Mesenchymal stem cell (in vitro differentiated cells and primary cell): ENCODE results near the gene TBC1D12. TPM values are rescaled to one million over a fixed set of nuclear protein-coding genes. Genes with fewer than 3 reads are reported as not detected.
A peak's percentile ranks its signal among the peaks of the same experiment; 100 is the strongest.

Experiments used
- DNase-seq: peaks from one replicate; pipeline ENCODE4 v3.0.0-alpha.2; 2013
- H2AFZ ChIP-seq: one replicate; pipeline ENCODE4 v1.6.1; 2013; ENCODE audit warnings: low read depth, mild to moderate bottlenecking, control low read depth, inconsistent platforms, low read length, moderate library complexity
- H2AK5ac ChIP-seq: 2 replicates; pipeline ENCODE4 v1.6.1; 2013; ENCODE audit warnings: low read length, moderate library complexity, mild to moderate bottlenecking, inconsistent platforms; ENCODE audit not compliant: severe bottlenecking
- H2BK120ac ChIP-seq: one replicate; pipeline ENCODE4 v1.6.1; 2013; ENCODE audit warnings: low read depth, mild to moderate bottlenecking, inconsistent platforms, low read length, moderate library complexity
- H2BK12ac ChIP-seq, 2 experiments: one replicate each; pipeline ENCODE4 v1.6.1; 2013; ENCODE audit warnings: inconsistent platforms in 2 of 2, low read length in 2 of 2, mild to moderate bottlenecking in 2 of 2, moderate library complexity in 2 of 2, control low read depth in 1 of 2
- H2BK15ac ChIP-seq: one replicate; pipeline ENCODE4 v1.6.1; 2013; ENCODE audit warnings: mild to moderate bottlenecking, low read depth, inconsistent platforms; ENCODE audit not compliant: poor library complexity, severe bottlenecking
- H2BK5ac ChIP-seq: 2 replicates; pipeline ENCODE4 v1.6.1; 2013; ENCODE audit warnings: low read depth, mild to moderate bottlenecking, low read length, control low read depth, inconsistent platforms; ENCODE audit not compliant: poor library complexity, severe bottlenecking
- H3K14ac ChIP-seq, 2 experiments: one replicate each; pipeline ENCODE4 v1.6.1; 2013; ENCODE audit warnings: inconsistent platforms in 2 of 2, low read length in 2 of 2, control low read depth in 1 of 2, mild to moderate bottlenecking in 1 of 2, moderate library complexity in 1 of 2
- H3K18ac ChIP-seq, 2 experiments: one replicate each; pipeline ENCODE4 v1.6.1; 2013; ENCODE audit warnings: inconsistent platforms in 2 of 2, low read length in 2 of 2, control low read depth in 1 of 2, low read depth in 1 of 2, mild to moderate bottlenecking in 1 of 2
- H3K23ac ChIP-seq, 2 experiments: one replicate each; pipeline ENCODE4 v1.6.1; 2013; ENCODE audit warnings: inconsistent platforms in 2 of 2, low read length in 2 of 2, mild to moderate bottlenecking in 2 of 2, moderate library complexity in 2 of 2, control low read depth in 1 of 2
- H3K27ac ChIP-seq: 2 replicates; pipeline ENCODE4 v1.5.1; 2013; ENCODE audit warnings: mild to moderate bottlenecking, moderate library complexity, low read length, control low read depth, inconsistent platforms; ENCODE audit not compliant: poor library complexity, severe bottlenecking
- H3K27me3 ChIP-seq, 2 experiments: 2 replicates each; pipeline versions ENCODE4 v1.6.1 to v1.7.0; 2013; ENCODE audit warnings: low read length in 2 of 2, mild to moderate bottlenecking in 2 of 2, moderate library complexity in 2 of 2, control low read depth in 1 of 2, inconsistent platforms in 1 of 2; ENCODE audit not compliant: control insufficient read depth in 1 of 2, insufficient read depth in 1 of 2
- H3K36me3 ChIP-seq, 2 experiments: 2 replicates each; pipeline versions ENCODE4 v1.6.1 to v1.7.0; 2013; ENCODE audit warnings: low read length in 2 of 2, control low read depth in 1 of 2, inconsistent platforms in 1 of 2, low read depth in 1 of 2, mild to moderate bottlenecking in 1 of 2; ENCODE audit not compliant: insufficient read depth in 2 of 2, control insufficient read depth in 1 of 2
- H3K4ac ChIP-seq, 2 experiments: one replicate each; pipeline ENCODE4 v1.6.1; 2013; ENCODE audit warnings: inconsistent platforms in 2 of 2, low read length in 2 of 2, mild to moderate bottlenecking in 2 of 2, moderate library complexity in 2 of 2, control low read depth in 1 of 2, low read depth in 1 of 2
- H3K4me1 ChIP-seq: 2 replicates; pipeline ENCODE4 v1.6.1; 2013; ENCODE audit warnings: low read depth, low read length, control low read depth; ENCODE audit not compliant: control insufficient read depth, insufficient read depth
- H3K4me2 ChIP-seq: 2 replicates; pipeline ENCODE4 v1.6.1; 2013; ENCODE audit warnings: low read length, mild to moderate bottlenecking, inconsistent platforms; ENCODE audit not compliant: poor library complexity, severe bottlenecking
- H3K4me3 ChIP-seq, 2 experiments: 2 replicates each; pipeline versions ENCODE4 v1.5.1 to v1.7.0; 2013; ENCODE audit warnings: low read length in 2 of 2, mild to moderate bottlenecking in 2 of 2, control low read depth in 1 of 2, low read depth in 1 of 2; ENCODE audit not compliant: insufficient read depth in 1 of 2
- H3K79me1 ChIP-seq: replicated peaks from 2 replicates; pipeline ENCODE4 v1.6.1; 2013; ENCODE audit warnings: mild to moderate bottlenecking, control low read depth, low read length, inconsistent platforms; ENCODE audit not compliant: poor library complexity, severe bottlenecking
- H3K9ac ChIP-seq: 2 replicates; pipeline ENCODE4 v1.7.0; 2013; ENCODE audit warnings: mild to moderate bottlenecking, low read length, moderate library complexity
- H3K9me3 ChIP-seq: 2 replicates; pipeline ENCODE4 v1.7.0; 2013; ENCODE audit warnings: mild to moderate bottlenecking, low read length; ENCODE audit not compliant: control insufficient read depth
- H4K8ac ChIP-seq: one replicate; pipeline ENCODE4 v1.6.1; 2013; ENCODE audit warnings: inconsistent platforms, mild to moderate bottlenecking, low read length, moderate library complexity
- H4K91ac ChIP-seq: one replicate; pipeline ENCODE4 v1.6.1; 2013; ENCODE audit warnings: mild to moderate bottlenecking, low read length, inconsistent platforms
- WGBS: methylation state at CpG from one replicate; pipeline ENCODE4 v1.1.7; 2013; ENCODE audit warnings: mixed read lengths; 5-methylcytosine and 5-hydroxymethylcytosine counted together
- polyA plus RNA-seq, 2 experiments: library from polyadenylated mRNA; stranded (reverse); fragments of 200-250 nt; gene quantifications; one replicate each; pipeline ENCODE4 v1.2.3, GENCODE V29; 2013

Gene TBC1D12
- 5.7 TPM for polyA plus RNA-seq (2013, experiment 1 of 2)
- 6.5 TPM for polyA plus RNA-seq (2013, experiment 2 of 2)

- H3K4me2 ChIP-seq: peak within 1 kb of the TSS; percentile 86
- peak within 1 kb of the TSS; percentile 84 for H2BK5ac ChIP-seq
- H3K27me3 ChIP-seq: no peaks in the 10 kb centered on the region
- H3K4me3 ChIP-seq: peak within 1 kb of the TSS; percentile 94 to 95
- DNase-seq: peak; percentile 96
- peak within 1 kb of the TSS; percentile 93 for H3K27ac ChIP-seq
- H3K4ac ChIP-seq: peak within 1 kb of the TSS; percentile 9 to 67
- no peaks in the 10 kb centered on the region for H3K36me3 ChIP-seq
- peak within 1 kb of the TSS; percentile 83 to 90 for H3K23ac ChIP-seq
- H4K8ac ChIP-seq: peak within 1 kb of the TSS; percentile 93
- no peak within 1 kb of the TSS for H2AK5ac ChIP-seq
- 0% methylated on average over 39 of the region's 56 CpGs for WGBS
- H2BK15ac ChIP-seq: peak within 1 kb of the TSS; percentile 97
- H2AFZ ChIP-seq: peak within 1 kb of the TSS; percentile 94
- H3K9me3 ChIP-seq: no peaks in the 10 kb centered on the region
- H4K91ac ChIP-seq: peak within 1 kb of the TSS; percentile 82
- peak within 1 kb of the TSS; percentile 87 for H3K9ac ChIP-seq
- peak within 1 kb of the TSS; percentile 2 to 35 for H3K14ac ChIP-seq
- peaks cover 2% of the 10 kb centered on the region for H3K4me1 ChIP-seq
- peak within 1 kb of the TSS; percentile 44 to 89 for H3K18ac ChIP-seq
- H2BK120ac ChIP-seq: peak within 1 kb of the TSS; percentile 19
- peak within 1 kb of the TSS in 1 of 2 experiments; percentile 49 for H2BK12ac ChIP-seq
- H3K79me1 ChIP-seq: no peaks in the 10 kb centered on the region
These were observed at the start of gene TBC1D12 for GRCh38 chr10:94402204-94402842. Gene TBC1D12, plus strand, starts transcription at chr10:94402541. Its CDS starts 73 bp downstream, at chr10:94402614.

GRCh38 chr10:94353336-94353735 is 49.0 kb upstream of the TBC1D12 start:
- Histone ChIP-seq H2AK5ac (no peak overlapping the region), H2BK15ac (no peak overlapping the region), H3K23ac (no peak overlapping the region), H3K18ac (no peak overlapping the region), H2BK5ac (no peak overlapping the region), H3K9me3 (no peaks in the 10 kb centered on the region), H3K14ac (no peak overlapping the region), H3K27me3 (no peaks in the 10 kb centered on the region), H3K9ac (no peak overlapping the region), H4K91ac (no peak overlapping the region), H3K4me1 (no peaks in the 10 kb centered on the region), H3K4ac (no peak overlapping the region), H3K79me1 (peaks cover 12% of the 10 kb centered on the region), H4K8ac (no peak overlapping the region), H2BK12ac (no peak overlapping the region), H3K27ac (no peak overlapping the region), H3K36me3 (peaks cover 12 to 85% of the 10 kb centered on the region in 2 experiments), H3K4me2 (no peak overlapping the region), H2AFZ (no peak overlapping the region), H2BK120ac (no peak overlapping the region), H3K4me3 (no peak overlapping the region)
- DNase-seq: no peak
- WGBS: 96% methylated on average over 3 of the region's 3 CpGs

DNA sequence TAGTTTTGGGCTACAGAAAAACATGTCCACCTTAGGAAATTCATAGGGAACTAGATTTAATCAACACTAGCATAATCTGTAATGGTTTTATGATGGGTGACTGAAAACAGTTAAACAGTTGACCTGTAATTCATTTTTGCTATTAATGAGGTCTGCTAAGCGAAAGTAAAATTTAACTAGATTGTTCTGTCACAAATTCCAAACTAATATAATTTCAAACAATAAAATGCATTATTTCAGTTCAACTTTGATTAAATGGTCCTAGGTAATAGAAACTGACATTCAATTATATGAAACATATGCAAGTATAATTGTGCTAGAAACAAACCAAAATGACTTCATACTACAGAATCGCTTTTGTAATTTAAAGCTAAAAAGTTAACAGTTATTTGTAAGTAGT is 46.5 kb upstream of the TBC1D12 start:
- H2BK120ac ChIP-seq: no peak overlapping the region
- no peak overlapping the region for H3K4me2 ChIP-seq
- H2AK5ac ChIP-seq: no peak overlapping the region
- H2BK15ac ChIP-seq: no peak overlapping the region
- H3K27me3 ChIP-seq: no peaks in the 10 kb centered on the region
- H3K9ac ChIP-seq: no peak overlapping the region
- WGBS: no CpG with 5 or more reads among the region's 2 CpGs
- peaks cover 5% of the 10 kb centered on the region for H3K4me1 ChIP-seq
- no peak overlapping the region for H3K27ac ChIP-seq
- H2BK5ac ChIP-seq: no peak overlapping the region
- no peak overlapping the region for H3K4ac ChIP-seq
- no peak overlapping the region for H3K14ac ChIP-seq
- no peak overlapping the region for H3K4me3 ChIP-seq
- peaks cover 11 to 76% of the 10 kb centered on the region in 2 experiments for H3K36me3 ChIP-seq
- no peak overlapping the region for H4K8ac ChIP-seq
- H3K9me3 ChIP-seq: no peaks in the 10 kb centered on the region
- no peak overlapping the region for H4K91ac ChIP-seq
- no peak overlapping the region for H3K23ac ChIP-seq
- no peak overlapping the region for H2AFZ ChIP-seq
- H2BK12ac ChIP-seq: no peak overlapping the region
- DNase-seq: no peak
- no peak overlapping the region for H3K18ac ChIP-seq
- H3K79me1 ChIP-seq: peaks cover 12% of the 10 kb centered on the region

DNA sequence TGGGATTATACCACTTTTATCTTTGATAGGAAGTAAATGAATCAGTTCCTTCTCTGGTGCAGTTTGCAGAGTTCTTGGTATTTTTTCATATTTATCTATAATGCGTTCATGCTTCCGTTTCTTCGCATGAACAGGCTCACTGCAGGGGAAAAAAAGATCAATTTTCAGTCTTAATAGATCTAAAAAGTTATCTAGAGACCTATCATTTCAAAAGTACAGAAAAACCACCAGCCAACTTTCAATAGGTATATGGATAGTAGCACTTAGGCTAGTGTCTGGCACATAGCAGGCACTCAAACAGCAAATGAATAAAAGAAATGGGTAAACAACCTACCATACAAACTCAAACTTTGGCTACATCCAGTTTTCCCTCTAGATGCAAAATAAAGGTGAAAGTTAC is 45.1 kb upstream of the TBC1D12 start:
- no peak overlapping the region for H2BK120ac ChIP-seq
- H3K27me3 ChIP-seq: no peaks in the 10 kb centered on the region
- no peak overlapping the region for H3K4me3 ChIP-seq
- H3K4ac ChIP-seq: no peak overlapping the region
- H3K27ac ChIP-seq: no peak overlapping the region
- H2BK12ac ChIP-seq: no peak overlapping the region
- no peak overlapping the region for H2AFZ ChIP-seq
- H4K91ac ChIP-seq: no peak overlapping the region
- no peak overlapping the region for H3K4me2 ChIP-seq
- H3K79me1 ChIP-seq: peaks cover 8% of the 10 kb centered on the region
- no peak overlapping the region for H4K8ac ChIP-seq
- no peak overlapping the region for H3K14ac ChIP-seq
- no peak overlapping the region for H2AK5ac ChIP-seq
- no peak overlapping the region for H2BK5ac ChIP-seq
- 100% methylated on average over 2 of the region's 3 CpGs for WGBS
- no peak overlapping the region for H2BK15ac ChIP-seq
- H3K18ac ChIP-seq: no peak overlapping the region
- H3K23ac ChIP-seq: no peak overlapping the region
- no peak for DNase-seq
- peaks cover 11 to 66% of the 10 kb centered on the region in 2 experiments for H3K36me3 ChIP-seq
- no peak overlapping the region for H3K9ac ChIP-seq
- peaks cover 5% of the 10 kb centered on the region for H3K4me1 ChIP-seq
- no peaks in the 10 kb centered on the region for H3K9me3 ChIP-seq
